Stromal cell of bone marrow (primary cell): ENCODE measurements around the gene ADAMTS12.
A peak's percentile ranks its signal among the peaks of the same experiment; 100 is the strongest.

Experiments
- DNase-seq: peaks from one replicate; pipeline ENCODE4 v3.0.0-alpha.2; 2012; ENCODE audit warnings: low read depth

ADAMTS12 gene

DNA sequence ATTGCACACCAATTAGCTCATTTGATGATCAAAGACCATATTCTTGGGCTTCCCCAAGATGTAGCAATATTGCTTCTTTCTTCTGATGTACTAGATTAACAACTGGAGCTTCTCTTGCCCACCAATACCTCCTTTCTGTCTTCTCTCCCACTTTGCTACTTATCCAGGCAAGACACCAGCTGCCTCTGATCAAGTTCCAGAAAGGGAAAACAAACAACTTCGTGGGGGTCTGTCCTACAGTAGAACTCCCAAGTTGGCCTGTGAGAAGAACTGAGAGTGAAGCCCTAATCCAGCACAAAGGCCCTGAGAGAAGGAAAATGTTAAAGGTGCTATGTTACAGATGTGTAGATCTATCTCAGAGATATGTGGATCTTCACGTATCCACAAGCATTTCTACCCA, 44.9 kb downstream of the ADAMTS12 start:
- no peak for DNase-seq

DNA sequence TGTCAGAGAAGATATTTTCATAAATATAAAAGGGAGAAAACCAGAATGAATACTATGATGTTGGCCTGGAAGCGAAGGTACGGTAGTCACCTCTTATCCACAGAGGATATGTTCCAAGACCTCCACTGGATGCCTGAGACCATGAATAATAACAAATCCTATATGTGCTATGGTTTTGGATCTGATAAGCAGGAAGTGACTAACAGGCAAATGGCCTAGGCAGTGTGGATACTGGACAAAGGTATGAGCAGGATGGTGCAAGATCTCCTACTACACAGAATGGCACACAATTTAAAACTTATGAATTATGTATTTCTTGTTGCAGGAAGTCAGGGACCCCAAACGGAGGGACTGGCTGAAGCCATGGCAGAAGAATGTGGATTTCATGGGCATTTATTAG, 48.2 kb downstream of the ADAMTS12 start:
- no peak for DNase-seq

DNA sequence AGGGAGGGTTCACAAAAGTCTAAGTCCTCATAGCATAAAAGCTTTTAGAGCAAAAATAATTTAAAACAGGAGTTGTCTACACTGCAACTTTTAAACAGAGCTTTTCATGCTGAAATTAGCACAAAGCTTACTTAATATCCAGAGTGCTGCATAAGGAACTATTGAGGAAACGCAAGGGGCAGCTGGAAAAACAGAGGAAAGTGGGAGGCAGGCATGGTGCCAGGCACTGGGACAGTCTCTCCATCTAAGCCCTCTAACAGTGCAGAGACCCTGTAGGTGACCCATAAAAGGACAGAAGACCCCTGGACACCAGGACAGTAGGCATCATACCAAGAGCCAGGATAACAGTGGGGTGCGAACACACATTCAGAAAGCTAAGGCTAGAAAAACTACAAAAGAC, 49.3 kb downstream of the ADAMTS12 start:
- DNase-seq: no peak

DNA sequence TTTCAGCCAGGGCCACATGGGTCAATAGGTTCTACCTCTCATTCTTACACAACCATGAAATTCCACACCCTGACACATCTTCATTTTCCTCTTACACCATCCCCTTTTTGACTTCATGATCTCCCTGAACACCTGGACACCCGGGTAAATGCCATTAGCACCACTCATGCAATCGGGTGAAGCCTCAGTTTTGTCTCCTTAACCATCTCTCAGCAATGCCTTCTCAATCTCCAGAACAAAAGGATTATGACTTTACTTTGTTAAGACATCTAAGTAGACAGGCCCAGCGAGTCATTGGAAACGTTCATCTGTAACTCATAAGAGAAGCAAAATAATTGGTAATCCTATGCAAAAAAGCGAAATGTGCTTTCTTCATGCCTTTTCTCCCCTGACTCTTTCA, 49.9 kb downstream of the ADAMTS12 start:
- DNase-seq: no peak

DNA sequence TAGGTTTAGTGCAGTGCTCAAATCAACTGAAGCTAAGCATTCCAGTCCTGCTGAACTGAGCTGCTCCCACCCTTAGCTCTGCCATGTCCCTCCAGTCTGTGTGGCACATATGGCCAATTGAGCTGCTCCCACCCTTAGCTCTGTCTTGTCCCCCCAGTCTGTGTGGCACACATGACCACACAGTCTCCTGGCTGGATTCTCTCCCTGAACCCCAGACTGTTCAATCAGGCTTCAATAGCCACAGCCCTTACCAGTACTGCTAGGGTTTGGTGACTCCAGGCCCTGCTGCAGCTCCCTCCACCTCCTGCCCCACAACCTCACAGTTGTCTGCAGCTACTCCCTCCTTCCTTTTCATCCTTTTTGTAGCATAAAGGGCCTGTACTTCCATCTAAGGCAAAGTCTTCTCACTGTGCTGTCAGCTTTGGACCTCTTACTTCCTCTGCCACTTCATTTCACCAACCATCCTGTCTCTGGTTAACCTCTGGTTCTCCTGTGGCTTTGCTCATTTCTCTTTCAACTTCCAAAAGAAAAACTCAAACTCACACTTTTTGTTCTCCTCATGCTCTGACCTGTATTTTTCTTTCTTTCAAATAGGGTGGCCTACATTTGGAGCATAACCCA, 50.8 kb downstream of the ADAMTS12 start:
- DNase-seq: no peak

DNA sequence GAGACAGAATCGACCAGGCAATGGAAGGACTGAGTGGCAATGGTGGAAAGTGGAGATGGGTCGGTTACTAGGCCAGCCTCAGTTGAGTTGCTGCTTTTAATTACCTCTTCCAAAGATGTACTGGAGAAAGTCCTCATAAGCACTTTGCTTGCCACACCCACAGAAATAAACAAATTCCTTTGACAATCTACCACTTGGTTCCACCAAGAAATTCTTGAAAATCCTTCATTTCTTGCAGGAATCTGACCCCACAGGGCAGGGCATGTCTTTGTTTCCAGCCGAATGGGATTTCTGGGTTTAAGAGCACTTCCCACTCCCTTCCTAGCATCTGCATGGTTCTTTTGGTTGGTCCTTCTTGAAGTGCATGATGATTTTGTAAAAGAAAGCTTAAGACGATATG, 54.5 kb downstream of the ADAMTS12 start:
- no peak for DNase-seq

DNA sequence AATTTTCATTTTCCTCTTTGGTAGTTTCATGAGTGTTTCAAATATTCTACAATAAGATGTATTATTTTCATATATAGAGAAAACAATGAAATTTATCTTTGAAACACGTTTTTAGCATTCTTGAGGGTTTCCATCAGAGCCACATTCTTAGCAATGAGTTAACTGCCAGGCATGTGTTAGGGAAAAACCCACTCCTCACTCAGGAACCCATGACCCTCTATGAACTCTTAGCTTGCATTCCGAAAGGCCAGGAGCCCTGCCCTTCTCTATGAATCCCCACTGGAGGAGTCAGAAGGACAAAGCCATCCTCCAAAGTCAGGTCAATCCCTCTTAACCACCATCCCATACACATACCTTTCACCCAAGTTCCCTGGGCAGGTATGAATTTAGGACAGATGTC, 57.5 kb downstream of the ADAMTS12 start:
- DNase-seq: no peak

DNA sequence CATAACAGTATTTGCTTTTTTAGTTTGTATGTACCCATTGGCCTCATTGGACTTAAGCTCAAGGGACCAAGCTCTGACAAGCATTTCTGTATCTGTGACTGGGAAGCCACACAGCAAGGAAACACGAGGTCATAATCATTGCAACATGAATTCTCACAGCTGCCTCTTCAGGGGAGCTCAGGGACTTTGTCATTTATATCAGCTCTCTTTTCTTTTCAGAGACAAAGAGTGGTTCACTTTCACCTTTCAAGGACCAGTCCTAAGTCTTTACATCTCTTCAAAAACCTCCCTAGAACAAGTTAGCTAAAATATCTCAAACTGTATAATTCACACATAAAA, 58.6 kb downstream of the ADAMTS12 start:
- no peak for DNase-seq

DNA sequence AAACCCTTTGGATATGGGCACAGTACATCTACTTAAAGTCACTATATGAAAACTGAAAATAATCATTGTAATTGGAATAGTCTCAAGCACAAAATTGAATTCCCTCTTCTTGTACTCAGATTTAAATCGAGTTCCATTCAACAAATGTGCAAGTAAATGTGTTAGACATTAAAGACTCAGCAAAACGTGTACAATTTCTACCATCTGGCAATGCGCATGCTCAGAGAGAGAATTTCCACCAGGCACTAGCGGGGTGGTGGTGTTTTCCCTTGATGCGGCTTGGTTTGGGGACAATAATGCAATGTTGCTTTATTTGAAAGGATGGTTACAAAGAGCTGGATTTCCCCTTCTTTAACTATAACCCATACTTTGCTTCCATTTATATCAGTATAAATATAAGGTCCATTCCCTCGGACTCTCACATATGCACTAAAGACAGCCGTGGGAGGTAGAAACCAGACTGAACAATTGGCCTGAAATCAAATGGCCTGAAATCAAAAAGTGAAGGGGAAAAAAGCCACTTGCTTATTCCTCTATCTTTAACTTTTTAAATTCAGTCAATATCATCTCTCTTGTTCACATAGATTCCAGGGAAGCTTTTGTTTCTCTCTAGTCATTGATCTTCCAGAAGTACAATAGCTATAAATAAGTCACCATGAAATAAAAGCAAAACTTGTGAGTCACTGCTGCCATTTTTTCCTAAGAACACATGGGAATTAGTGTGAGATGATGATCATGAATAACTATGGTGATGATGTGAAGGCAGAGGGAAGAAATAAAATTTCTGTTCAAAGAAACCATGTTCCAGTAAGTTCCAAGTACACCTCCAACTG, 59.2 kb downstream of the ADAMTS12 start:
- peak; percentile 44 for DNase-seq

DNA sequence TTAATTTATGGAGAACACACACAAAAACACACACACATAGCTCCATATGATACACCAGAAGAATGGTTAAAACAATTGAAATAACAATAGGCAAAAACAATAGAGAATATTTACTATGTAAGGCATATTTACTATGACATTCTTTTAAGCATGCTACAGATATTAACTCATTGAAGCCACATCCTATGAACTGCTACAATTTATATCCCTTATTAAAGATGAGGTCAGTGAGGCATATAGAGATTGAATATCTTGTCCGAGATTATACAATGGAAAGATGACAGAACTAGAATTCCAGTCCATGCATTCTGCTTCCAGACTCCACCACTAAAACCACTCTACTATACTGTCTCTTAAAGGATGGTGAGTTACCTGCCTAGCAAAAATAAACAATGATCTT, 60.7 kb downstream of the ADAMTS12 start:
- no peak for DNase-seq

DNA sequence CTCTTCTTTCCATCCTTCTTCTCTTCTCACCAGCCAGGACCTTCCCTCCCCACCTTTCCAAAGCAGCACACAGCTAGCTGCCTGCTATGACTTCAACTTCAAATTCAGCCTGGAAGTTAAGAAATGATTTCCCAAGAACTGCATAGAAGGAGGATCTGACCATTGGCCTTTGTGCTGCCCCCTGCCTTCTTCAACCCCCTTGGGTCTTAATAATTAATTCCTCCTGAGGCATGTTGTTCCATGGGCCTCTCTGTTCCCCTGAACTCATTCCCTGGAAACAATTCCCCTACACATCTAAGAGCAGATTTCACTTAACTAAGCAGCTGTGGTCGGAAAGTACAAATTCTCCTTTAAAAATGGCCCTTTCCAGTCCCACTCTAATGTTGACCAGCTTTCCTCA, 62.4 kb downstream of the ADAMTS12 start:
- DNase-seq: no peak

DNA sequence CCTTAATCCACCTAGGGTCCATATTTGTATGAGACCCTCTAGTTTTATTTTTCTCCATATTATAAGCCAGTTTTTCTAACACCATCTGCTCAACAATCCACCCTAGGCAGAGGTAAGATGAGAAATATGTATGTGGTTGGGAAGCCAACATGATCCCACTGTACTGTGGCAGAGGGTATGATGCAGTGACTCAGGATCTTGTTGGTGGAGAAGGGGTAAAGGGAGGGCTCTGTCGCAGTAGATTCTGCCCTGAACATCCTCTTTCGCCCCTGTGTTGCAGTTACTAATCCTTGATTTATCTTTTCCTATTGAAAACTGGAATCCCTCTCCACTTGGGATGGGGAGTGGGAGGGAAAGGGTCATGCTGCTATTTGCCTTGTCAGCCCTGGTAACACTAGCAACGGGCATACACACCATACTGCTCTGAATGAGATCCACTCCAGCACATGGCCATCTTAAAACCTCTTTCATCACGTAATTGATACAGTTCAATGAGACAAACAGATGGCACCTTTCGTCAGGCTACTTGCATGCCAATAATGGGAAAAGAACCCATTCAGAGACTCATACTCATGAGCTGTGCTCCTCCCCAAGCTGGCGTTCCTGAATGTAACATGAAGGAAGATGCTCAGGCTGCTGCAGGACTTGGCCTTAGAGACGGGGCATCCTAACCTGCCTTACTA, 63.0 kb downstream of the ADAMTS12 start:
- DNase-seq: no peak

DNA sequence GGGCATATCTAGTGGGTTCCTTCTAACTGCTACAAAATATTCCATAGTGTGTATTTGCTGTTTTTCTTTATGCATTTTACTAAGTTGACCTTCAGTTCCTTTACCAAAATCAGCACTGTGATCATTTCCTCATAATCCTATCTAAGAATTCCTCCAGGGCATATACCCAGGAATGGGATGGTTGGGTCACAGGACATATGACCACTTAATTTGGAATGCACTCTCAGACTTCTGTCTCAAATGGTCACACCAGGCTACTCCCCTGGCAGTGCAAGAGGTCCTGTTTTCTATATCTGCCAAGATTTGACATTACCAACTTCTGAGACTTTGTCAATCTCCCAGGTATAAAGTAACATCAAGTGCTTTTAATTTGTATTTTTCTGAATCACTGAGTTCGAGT, 63.9 kb downstream of the ADAMTS12 start:
- no peak for DNase-seq

DNA sequence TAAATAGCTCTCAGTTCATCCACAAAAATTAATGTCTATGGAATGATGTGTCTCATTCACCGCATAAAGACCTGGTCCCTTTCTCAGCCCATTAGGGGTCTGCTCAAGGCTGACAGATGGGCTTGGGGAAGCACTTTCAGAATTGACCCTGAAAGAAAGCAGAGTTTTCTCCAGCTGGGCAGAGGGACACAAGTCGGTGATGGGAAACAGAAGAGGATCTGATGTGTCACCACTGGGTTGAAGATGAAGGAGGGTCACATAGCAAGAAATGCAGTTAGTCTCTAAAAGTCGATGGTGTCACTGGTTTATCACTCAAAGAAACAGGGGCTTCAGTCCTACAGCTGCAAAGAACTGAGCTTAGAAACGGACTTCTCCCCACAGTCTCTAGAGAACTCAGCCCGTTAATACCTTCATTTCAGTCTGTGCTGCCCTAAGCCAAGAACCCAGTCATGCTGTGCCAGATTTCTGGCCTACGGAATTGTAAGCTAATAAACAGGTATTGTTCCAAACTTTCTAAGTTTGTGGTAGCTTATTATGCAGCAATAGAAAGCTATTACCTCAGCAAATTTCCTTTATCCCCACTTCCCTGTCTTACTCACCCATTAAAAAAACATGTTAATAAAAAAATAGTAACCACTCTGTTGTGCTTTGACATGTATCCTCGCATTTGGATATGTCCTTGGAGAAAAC, 64.6 kb downstream of the ADAMTS12 start:
- DNase-seq: no peak

DNA sequence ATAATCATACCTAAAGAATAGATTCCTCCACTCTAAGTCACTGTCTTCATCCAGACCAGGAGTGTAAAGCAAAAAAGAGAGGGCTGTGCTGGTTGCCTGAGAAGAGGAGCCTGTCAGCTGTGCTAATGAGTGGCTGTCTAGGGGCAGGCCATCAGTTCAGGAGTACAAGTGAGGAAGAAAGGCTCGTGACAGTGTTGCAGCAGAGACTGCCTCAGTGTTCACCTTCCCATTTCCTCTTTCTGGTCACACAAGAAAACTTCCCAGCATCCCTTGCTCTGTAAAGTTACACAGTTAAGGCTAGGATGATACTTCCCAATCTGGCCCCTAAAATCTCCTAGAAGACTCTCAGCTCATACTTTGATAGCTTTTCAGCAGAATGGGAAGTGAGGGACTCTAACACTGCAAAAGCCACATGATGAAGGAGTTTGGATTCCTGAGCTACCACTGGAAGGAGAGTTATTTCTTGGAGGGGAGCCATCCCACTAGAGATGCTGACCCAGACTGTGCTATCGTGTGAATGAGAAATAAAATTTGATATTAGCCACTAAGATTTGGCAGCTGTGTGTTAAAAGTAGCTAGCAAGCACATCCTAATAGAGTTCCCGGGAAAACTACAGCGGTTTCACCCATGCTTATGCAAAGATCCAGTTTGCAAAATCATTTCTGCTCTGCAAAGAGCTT, 67.1 kb downstream of the ADAMTS12 start:
- DNase-seq: peak; percentile 72

DNA sequence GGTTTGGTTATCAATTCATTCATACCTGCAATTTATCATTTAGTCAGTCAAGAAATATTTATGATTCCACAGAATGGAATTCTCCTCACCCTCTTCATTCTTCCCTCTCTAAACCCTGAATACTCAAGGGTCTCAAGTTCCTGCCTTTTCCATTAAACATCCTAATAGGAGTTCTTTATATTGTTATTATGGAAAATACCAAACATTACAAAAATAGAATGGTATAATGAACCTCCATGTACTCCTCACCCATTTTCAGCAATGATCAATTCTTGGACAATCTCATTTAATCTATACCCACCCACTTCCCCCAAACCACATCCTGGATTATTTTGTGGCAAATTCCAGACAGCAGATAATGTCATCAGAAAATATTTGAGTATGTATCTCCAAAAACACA, 74.5 kb downstream of the ADAMTS12 start:
- DNase-seq: no peak

DNA sequence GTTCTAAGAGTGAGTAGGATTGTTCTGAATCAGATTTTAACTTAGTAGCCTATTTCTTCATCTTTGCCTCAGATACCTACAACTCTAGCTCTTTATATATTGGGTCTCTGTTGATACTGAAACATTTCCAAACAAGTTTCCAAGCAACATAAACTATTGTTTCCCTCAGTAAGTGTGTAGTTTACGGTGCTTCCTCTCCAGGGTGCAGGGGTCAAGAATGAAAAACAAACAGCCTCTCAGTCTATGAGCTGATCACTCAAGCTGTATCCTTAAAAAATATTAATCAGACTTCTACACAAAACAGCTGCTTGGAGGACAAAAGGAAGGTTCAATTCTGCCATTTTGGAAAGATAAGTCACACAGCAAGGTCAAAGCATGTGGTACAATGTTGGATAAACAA, 75.0 kb downstream of the ADAMTS12 start:
- DNase-seq: peak; percentile 63

DNA sequence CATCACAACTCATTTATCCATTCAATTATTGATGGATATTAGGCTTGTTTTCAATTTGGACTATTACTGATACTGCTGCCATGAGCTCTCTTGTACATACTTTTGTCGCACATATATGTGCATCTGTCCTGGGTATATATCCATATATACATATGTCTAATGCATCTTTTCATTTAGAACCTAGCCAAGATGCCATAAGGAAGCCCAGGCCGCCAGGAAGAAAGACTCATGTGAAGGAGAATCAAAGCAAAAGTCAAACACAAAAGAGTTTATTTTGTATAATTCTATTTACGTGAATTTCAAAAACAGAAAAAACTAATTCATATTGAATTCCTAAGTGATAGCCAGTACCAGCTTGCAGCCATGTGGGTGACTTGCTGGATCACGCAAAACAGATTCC, 79.0 kb downstream of the ADAMTS12 start:
- DNase-seq: no peak

DNA sequence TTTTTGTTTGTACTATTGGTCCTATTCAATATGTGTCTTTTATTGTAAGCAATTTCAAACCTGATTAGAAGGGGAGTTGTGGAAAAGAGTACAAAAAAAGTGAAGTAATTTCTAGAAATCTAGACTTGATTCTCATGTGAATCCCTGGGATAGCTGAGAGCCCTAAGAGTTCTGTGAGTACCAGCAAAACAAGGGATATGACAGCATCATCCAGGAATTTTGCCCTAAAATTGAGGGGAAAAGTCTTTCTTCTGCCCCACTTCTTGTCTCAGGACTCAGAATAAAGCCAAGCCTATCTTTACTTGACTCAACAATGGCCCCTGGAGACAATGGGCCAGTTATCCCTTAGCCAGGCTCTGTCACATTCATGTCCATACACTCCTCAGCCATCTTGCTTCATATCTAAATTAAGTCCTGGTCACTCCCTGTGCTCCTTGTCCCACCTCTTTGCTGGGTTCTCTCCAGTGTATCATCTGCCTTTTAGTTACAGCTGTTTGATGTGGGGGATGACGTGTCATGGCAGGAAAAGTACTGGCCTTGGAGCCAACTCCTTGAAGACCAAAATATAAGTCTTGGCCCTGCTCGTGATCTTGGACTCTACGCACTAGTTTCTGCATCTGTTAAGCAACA, 81.2 kb downstream of the ADAMTS12 start:
- no peak for DNase-seq

DNA sequence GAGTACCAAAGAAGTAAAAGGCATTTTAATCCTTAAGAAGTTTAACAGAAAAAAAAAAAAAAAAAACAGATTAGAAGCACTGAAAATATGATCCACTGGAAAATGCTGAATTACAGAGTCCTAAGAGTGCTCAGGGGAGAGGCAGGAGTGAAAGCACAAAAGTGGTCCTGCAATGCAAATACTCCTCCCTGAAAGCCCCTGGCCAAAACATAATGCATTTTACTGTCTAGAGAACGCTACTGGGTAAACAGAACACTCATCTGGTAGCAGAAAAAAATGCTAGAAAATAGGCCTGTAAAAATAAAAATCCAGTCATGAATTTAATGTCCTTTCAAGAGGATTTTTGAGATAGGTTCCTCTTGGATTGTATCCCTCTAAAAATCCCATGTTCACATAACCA, 81.9 kb downstream of the ADAMTS12 start:
- no peak for DNase-seq

DNA sequence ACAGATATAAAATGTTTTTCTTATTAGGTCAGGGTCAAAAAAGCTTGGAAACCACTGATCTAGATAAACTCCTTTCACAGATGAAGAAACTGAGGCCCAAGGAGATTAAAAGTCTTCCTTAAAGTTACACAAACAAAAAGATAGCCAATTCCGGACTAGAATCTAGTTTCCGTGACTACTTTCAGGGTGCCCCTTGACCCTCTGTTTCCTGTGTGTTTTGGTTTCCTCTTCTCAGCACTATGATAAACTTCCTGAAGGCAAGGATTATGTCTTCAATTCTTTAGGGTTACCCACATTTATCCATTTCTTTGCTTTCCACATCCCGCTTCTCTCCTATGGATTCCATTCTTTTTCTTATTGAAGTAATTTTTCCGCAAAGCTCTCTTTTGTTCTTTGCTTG, 83.1 kb downstream of the ADAMTS12 start:
- DNase-seq: no peak

DNA sequence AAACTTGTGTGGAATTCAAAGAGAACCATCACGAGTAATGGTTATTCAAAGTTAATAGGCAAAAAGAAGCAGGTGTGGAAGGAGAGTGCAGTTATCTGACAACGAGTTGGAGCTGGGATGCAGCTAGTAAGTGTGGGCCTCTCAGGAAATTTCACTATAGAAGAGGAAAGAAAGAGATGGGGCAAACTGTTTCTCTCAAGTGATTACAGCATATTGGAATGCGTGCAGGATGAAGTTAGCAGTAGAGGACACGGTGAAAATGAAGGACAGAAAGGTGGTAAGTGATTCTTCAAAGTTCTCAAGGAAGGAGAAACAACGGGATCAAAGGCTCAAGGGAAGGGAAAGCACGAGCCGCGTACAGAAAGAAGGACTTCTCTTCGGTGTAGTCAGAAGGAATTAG, 84.0 kb downstream of the ADAMTS12 start:
- no peak for DNase-seq
